GM19395 (cell line): ENCODE results near the gene ARHGEF2.
A peak's percentile ranks its signal among the peaks of the same experiment; 100 is the strongest.

Source experiments
- ATAC-seq: cut with Tn5 transposase; IDR thresholded peaks from one replicate; pipeline ENCODE4 v1.9.1; 2021; ENCODE audit warnings: mild to moderate bottlenecking, moderate library complexity; ENCODE audit not compliant: unreplicated experiment

The ARHGEF2 gene

DNA sequence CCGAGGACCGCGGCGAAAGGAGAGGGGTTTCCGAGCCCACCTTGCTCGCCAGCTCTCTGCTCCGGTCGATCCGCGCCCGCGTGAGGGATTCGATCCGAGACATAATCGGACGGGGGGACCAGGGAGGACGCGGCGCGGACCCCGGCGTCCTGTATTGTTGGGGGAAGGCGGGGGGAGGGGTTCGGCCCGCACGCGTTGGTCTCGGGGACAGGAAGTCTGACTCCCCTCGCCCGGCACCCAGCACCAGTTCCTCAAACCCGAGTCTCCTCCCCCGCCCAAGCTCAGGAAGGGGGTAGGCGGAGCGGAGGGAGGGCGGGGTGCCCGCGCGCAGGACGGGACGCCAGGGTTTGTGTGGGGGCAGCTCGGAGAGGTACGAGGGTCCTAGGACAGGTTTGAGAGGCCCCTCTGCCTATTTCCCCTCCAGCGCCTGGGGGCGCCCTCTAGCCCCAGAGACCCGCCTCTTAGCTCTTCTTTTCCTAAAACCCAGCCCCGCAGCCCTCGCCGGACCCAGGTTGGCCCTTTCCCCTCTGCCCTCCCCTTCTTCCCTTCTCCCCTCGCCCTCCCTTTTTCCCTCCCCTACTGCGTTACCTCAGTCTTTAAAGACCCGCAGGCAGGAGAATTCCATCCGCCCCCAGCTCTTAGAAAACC lies at the start of gene ARHGEF2:
Gene ARHGEF2 (minus strand): TSS at position 223 of the 648 bp plus-strand sequence. CDS start 120 bp downstream, at position 103.
- peak; percentile 51 for ATAC-seq

DNA sequence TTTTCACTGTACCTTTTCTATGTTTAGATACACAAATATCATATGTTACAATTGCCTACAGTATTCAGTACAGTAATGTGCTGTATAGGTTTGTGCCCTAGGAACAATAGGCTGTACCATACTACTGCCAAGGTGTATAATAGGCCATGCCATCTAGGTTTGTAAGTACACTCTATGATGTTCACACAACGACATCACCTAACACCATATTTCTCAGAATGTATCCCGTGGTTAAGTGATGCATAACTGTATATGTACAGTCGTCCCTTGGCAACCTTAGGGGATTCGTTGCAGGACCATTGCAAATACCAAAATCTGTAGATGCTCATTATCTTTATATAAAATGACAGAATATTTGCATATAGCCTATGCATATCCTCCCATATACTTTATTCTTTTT lies 48.2 kb upstream of the ARHGEF2 start:
- no peak for ATAC-seq

DNA sequence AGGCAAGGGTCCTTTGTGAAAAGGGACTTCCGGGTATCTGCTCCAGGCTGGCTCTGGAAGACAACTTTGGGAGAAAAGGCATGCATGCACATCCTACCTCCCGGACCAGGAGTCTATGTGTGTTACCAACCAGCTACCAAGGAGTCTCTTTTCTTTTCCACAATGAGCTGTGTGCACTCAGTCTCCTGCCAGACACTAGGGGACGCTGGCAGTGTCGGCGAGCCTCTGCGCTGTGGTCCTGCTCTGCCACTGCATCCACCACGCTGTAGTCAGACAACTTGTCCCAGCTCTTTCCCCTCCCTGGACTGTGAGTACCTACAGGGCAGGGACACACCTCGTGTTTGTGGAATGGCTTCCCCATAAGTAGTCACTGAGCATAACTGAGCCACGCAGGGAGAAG lies 47.5 kb upstream of the ARHGEF2 start:
- no peak for ATAC-seq

DNA sequence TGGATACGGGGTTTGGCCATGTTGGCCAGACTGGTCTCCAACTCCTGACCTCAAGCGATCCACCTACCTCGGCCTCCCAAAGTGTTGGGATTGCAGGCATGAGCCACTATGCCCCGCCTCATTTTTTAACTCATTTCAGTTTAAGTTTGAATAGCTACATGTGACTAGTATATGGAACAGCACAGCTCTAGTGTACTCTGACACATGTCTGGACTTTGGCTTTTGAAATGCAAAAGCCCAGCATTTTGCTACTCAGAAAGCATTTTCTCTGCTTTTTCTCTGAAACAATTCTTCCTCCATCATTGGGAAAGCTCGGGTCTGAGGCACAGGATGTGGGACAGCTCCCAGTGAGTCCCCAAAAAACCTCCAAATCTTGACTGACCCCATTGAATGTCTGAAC lies 46.5 kb upstream of the ARHGEF2 start:
- no peak for ATAC-seq

DNA sequence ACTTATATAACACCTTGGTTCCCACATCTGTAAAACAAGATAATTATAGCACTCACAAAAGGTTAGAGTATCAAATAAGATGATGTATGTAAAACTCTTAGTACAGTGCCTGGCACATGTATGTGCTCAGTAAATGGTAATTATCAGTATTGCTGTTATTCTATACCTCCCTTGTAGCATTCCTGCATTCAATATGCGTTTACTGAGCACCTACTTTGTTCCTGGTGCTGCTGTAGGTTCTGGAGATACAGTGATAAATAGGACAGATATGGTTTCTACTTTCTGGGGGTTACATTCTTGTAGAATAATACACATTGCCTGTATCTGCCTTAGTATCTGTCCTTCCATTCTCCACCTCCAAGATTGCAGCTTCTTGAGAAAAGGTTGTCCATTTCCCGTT lies 43.6 kb upstream of the ARHGEF2 start:
- no peak for ATAC-seq

DNA sequence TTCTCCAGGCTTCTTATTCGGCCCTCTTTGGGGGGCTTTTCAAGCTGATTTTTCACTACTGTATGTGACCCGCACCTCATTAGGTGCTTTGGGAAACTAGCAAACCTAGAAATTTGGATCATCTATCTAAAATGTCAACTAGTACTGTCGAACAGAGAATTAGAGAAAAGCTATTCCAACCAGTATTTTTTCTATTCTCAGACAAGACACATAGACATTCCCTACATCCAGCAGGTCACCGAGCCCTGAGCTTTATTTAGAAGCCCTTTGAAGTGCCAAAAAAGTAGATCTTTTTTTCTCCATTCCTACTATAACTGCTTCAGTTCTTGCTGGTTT lies 42.7 kb upstream of the ARHGEF2 start:
- no peak for ATAC-seq

DNA sequence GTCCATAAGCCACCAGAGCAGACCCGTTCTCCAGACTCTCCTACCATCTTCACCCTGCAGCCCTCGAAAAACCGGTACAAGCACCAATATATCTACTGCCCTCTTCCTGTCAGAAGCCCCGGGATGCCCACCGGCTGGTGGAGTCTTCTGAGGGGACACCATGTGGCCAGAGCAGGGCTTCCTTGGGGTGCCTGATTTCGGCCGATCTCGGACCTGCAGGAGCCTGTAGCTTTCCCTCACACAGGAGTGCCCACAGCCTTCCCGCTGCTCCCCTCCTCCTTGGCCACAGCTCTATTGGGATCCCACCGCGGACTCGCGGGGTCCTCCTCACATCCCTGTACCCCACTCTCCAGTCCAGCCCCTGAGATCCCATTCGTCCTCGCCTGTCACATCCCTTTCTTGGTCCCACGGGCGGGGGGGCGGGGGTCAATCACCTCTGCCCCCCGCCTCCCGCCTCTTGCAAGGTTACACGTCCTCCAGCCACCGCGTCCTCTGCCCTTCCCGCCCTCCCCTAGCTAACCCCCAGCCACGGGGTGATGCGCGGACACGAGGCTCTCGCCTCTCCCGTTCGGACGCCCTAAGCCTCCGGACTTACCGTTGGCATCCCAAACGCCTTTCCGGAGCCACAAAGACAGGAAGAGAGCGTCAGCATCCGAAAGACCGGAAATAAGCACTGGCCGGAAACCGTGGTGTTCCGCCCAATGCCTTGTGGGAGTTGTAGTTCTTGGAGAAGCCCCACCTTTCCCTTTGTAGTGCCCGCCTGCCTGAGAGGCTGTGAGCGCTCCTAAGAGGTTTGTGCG lies 42.1 kb upstream of the ARHGEF2 start, which contains the start of gene SSR2:
Gene SSR2 (minus strand): TSS at position 659 of the 800 bp plus-strand sequence. CDS start 784 bp downstream, outside the sequence.
- peak; percentile 94 for ATAC-seq

DNA sequence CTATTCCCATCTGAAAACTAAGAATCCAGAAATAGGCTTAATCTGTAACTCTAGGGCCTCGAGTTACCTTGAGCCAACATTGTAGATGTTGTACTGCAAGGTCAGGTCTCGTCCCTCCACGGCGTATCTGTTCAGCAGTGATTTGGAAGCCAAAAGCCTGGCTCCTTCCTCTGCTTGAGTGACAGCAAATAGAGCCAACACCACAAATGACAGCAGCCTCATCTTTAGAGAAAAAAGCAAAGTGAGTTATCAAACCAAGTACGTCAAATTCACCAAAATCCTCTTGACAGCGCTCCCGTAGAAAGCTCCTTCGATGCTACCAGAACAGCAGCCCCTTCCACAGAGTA lies 41.6 kb upstream of the ARHGEF2 start:
- ATAC-seq, result no peak

DNA sequence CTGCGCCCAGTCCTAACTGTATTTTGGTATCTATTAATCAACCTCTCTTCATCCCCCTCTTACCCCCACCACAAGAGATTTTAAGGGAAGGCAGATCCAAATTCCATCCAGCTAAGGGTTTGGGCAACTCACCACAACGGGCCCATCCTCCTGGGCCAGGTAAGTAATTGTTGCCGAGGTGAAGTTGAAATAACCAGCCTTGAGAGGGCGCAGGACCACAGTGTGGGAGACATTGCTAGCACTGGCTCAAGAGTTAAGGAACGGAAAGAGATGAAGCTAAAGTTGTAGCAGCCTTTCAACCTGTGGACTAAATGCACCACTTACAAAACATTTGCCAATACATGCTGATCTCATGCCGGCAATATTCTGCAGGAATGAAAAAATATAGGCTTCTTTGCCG lies 36.5 kb upstream of the ARHGEF2 start:
- ATAC-seq, result no peak

DNA sequence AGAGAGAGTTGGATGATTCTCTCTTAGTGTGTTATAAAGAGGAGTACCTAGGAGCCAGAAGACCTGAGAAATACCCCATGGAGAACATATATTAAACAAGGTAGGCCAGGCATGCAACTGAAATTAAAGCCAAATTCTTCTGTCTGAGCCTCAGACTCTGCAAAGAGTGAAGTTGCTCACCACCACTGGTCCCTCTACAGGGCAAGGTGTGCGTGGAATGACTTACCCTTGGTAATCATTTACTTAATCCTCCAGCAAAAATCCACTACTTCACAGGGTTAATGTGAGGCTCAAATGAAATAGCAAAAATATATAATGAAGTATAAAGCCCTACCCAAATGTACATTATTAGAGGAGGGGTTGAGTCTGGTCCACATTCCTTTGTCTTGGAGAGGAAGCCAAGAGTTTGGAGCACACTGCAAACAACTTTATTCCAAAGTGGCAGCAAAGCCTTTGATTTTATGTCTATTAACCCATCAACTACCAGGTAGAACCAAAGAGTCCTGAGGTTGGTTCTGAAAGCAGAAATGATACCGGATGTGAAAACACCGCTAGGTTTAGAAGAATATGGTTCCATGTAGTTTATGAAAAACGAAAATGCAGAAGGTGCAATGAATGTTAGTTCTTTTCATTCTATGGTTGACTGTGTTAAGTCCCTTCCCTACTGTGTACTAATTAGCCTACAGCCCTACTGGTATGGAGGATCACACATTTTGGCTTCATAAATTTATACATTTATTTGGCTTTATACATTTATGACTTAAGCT lies 33.9 kb upstream of the ARHGEF2 start:
- peak; percentile 83 for ATAC-seq

DNA sequence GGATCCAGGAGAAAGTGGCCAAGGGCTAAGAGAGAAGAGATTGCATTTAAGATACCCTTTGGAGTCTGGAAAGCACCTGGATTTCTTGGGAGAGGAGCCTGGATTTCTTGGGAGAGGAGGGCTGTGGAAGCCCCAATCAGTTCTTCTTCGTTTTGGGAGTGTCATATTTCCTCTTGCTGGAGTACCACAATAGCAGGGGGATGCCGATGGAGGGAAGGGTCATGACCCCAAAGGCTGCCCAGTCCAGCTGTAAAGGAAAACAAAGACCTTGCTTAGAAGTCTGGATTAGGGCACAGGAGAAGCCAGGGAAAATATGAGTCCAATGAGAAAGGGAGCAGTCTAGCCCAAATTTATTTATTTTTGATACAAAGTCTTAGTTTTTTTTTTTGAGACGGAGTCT lies 31.1 kb upstream of the ARHGEF2 start:
- no peak for ATAC-seq

DNA sequence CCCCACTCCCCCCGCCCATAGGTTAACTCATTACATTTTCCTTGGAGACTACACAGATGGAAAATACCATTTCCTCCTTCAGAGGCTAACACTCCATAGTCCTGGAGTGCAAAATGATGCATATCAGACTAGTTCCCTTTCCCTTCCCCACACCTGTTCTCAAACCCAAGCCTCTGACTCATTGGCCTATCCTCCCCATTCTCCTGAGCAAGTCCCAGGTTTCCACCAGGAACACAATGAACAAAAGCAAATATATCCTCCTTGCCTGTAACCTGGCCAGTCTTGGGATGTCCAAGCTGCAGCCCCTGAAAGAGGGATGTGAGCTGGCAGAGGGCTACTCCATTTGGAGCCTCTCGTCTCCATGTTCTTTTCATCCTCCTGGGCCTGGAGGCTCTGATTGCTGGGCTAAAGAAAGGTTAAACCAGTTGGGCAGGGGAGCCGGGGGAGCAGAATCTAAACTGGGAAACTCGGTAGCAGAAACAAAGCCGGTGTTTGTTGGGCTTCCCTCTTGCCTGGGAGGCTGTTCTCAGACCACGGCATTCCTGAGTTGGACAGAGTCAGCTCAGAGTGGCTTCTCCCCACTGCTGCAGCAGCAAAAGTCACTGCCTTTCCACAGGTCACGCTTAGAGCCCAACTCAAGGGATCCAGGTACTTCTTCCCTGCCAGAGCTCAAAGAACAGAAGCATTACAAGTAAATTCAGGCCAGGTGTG lies 28.5 kb upstream of the ARHGEF2 start:
- ATAC-seq, result no peak

DNA sequence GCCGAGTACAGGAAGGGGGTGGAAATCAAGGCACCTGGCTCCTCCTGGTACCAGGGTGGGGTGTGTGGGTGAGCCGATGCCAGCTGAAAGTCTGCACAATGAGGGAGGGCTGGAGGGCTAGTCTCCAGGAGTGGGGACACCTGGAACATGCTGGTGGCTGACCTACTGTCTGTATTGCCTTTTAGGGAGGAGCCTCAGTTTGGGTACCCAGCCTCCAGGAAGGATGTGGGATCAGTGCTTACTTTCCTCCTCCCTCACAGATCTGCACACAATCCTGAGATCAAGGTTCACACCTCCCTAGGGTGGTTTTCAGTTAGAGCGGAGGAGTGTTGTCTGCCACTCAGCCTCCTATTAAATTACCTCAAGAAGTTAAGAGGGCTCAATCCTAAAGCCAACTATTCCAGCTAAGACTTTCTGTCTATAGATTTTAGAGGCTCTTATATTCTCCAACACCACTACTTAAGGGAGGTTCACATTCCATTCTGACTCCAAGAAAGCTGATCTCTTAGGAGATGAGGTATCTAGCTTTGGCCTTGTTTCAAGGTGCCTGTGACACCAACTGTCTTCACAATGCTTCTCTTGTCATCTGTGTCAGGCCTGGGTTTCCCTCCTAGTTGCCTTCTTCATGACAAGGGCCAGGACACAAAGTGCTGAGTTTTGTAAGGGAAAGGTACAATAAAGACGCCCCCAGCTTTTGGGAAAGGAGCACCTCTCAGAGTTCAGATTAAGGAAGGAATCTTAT lies 26.7 kb upstream of the ARHGEF2 start:
- ATAC-seq, result no peak

DNA sequence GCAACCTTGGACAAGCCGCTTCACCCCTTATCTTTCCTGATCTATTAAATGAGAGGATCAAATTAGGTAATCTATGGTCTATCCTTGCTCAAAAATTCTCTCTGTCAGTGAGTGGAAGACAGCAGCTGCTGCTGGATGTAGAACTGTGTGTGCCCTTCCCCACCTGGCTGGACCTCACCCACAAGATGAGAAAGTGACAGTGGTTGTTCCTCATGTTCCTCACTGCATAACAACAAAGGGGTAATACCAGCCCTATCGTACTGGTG lies 25.5 kb upstream of the ARHGEF2 start:
- no peak for ATAC-seq

DNA sequence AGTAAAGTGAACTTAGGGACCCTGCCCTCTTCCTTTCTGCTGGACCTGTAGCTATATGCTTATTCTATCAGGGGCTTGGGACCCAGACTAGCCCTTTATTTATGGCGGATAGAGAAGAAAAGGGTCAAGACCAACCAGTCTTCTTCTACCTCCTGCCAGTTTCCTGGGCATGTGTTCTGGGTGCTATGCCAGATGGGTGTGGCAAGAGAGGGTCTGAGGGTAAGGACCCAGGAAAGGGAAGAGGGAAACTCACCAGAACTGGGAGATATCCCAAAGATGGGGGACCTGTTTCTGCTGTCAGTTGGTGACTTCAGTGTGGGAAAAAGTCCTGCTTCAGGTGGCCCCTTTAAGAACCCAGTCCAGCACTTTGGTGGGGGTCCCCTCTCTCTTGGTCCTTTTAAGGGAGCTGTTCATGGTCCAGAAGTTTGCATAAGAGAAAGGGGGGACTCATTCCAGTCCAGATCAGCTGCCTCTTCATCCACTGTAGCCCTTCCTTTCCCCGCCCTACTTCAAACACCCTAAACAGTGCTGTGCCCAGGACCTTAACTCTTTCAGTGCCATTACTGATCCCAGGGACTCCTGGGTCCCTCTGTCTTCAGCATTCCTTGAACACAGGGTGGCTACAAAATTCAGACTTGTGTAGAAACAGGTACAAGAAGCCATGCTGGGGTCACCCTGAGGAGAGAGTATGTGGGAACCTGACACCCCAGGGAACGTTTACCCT lies 24.0 kb upstream of the ARHGEF2 start:
- ATAC-seq, result no peak

DNA sequence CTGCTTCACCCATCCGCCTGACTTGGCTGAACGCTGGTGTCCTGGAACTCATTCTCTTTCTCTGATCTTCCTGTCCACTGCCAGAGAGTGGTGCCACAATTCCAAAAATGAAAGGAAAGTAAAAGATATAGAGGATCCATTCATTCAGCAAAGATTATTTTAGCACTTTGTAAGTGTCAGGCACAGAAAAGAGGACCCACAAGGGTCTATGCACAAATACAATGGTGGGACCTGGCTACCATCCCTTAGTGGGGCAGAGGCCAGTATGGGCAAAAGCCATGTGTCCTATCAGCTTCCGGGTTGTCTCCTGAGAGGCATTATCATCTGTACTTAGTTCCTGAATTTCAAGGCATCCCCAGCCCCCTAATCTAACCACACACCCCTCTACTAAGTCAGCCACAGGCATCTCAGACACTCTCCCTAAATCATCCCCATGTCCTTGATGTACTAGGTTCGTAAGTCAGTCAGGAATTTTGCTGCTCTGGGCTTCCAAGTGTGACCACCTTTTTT lies 23.4 kb upstream of the ARHGEF2 start:
- ATAC-seq, result no peak

DNA sequence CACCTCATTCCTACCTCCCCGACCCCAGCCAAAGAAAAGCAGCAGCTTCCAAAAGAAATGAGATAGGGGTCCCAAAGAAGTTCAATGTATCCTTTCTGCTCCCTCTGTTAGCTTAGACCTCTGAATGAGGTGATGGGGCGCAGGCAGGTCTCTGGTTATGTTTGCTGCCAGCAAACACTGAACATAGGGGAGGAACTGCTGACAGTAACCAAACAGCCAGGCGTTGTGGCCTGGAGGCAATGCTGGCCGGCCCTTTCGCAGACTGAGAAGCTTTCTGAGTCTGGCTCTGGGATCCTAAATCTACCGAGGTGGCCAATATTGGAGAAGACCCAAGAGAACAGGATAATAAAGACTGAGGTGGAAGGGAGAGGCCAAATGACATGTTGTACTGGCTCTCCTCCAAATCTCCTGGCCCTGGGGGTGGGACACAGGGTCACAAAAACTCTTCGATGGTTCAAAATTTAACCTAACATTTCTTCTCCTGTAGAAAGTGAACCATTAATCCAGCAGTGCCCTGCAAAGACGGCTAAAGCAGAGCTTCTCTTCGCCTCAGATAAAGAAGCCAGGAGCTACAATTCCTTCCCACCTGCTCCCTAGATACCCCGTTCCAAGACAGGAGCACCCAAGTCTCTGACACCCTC lies 22.8 kb upstream of the ARHGEF2 start:
- no peak for ATAC-seq

DNA sequence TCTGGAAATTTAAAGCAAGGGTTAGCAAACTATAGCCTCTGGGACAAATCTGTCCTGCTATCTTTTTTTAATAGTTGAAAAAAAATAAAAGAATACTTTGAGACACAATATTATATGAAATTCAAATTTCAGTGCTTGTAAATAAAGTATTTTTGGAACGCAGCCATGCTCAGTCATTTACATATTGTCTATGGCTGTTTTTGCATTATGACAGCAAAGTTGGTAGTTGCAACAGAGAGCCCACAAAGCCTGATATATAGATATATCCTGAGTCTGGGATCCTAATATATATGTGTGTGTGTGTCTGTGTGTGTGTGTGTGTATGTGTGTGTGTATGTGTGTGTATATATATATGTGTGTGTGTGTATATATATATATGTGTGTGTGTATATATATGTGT lies 21.6 kb upstream of the ARHGEF2 start:
- no peak for ATAC-seq

DNA sequence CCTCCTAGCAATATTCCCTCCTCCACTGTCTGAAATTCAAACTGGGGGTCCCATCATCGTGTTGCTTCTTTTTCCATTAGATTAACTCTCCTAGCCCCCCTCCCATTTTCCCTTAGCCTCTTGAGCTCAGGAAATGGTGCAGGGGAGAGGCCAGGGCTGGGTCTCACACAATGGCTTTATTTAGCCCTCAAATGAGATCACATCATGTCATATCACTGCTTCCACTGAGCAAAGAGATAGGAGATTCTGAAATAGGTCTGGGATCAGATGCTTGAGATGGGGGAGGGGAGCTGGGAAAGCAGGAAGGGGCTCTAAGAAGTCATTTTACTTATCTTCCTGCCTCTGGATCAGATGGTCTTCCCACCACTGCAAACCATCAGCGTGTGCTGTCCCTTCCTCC lies 17.8 kb upstream of the ARHGEF2 start:
- no peak for ATAC-seq

DNA sequence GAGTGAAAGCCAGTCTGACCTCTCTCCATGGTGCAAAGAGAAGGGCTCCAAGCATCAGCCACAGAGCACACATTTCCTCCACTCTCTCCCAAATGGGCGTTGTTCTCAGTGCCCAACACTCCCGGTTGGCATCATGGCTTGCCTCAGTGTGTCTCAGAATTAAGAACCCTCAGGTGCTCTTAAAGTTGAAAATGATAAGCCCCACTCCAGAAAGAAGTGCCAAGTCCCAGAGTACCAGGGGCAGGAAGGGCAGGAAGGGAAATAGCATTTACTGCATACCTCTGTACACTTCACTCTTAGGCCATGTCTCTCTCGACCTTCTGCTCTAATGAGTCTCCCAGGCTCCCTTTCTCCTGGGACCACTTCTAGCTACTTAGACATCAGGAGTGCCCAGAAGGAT lies 15.2 kb upstream of the ARHGEF2 start:
- no peak for ATAC-seq
